ENCODE results near the gene TBCD.

The TBCD gene

GRCh38 chr17:82927661-82928601 is 176.1 kb downstream of the TBCD start:
- DNase-seq = no peak

DNA sequence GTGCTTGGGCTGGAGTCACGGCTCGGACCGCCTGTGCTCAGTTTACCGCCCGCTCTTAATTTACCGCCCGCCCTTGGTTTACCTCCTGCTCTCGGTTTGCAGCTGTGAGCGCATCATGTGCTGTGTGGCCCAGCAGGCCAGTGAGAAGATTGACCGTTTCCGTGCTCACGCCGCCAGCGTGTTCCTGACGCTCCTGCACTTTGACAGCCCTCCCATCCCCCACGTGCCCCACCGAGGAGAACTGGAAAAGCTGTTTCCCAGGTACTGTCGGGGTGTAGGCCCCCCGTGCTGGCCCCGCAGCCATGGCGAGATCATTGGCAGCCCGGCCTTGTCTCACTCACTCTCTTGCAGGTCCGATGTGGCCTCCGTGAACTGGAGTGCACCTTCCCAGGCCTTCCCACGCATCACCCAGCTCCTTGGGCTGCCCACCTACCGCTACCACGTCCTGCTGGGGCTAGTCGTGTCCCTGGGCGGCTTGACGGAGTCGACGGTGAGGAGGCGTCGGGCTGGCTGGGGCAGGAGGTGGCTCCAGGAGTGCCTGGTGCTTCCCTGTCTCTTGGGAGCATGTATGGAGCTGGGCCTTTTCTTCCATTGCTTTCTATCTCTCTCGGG is 177.3 kb downstream of the TBCD start:
- DNase-seq = no peak

DNA sequence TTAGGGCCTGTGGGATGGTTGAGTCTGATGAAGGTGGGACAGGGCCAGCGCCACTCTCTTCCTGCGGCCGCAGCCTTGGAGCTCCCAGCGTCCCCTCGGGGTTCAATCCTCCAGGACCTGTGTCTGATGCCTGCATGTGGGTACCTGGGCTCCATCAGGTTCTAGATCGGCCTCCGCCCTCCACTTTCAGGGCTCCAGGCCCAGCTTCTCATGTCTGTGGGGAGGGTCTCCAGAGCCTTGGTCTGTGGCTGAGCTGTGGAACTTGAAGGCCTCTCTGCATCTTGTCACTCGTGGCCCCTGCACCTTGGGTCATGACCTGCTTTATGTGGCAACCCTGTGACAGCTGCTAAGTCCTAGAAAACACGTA is 177.8 kb downstream of the TBCD start:
- no peak for DNase-seq

DNA sequence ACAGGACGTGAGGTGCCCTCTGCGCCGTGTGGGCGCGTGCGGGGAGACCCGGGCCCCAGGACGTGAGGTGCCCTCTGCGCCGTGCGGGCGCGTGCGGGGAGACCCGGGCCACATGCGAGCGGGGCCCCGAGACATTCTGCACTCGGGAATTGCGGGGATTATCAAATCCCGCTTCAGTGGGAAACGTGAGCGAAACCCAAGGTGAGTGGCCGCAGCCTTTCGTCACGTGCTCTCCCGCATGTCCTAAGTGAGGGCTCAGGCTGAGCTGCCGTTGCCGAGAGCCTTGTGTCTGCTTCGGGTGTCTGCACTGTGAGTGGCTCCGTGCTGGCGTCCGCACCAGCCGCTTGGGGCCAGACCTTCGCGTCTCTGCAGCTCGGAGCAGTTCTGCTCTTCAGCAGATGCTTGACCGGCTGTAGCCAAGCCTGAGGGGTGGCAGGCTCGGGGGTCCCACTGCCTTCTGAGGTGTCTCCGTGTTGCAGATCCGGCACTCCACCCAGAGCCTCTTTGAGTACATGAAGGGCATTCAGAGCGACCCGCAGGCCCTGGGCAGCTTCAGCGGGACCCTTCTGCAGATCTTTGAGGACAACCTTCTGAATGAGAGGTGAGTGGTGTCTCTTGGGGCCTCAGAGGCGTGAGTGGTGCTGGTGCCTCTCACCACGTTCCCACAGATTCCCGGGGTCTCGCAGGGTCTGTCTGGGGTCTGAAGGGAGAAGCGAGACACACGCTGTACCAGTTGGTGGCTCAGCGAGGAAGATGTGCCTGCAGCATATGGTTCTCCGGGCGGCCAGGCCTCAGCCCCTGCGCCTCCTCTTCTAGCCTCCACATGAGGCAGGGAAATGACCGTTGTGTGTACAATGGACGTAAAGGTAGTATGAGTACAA is 178.4 kb downstream of the TBCD start:
- DNase-seq = no peak

DNA sequence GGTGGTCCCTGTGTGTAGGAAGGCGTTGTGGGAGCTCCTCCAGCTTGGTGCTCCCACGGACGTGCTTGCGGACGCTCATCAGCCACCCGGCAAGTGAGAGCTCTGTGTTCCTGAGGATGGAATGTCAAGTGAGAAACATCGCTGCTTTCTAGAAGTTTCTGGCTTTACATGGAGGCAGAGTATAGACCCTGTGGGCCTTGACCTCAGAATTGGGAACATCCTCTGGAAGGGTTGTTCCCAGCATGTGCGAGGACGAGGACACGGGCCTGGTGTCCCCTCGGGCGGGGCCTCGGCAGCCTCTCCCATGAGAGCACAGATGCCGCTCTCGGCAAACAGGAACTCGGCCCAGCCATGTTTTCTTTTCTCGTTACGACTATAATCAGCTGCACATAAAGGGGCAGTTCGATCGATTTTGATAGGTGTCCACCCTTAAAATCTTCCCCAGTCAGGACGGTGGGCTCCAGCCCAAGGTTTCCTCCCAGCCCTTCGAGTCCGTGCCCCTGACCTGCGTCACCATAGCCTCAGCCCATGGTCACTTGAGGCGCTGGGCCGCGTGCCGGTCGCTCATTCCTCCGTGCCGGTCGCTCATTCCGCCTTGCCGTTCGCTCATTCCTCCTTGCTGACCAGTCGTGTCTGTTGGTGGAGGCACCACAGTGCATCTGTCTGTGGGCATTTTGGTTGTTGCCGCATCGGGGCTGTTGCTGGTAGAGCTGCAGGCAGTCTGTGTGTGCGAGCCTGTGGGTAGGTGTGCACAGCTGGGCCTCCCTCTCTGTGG is 179.2 kb downstream of the TBCD start:
- DNase-seq = no peak

DNA sequence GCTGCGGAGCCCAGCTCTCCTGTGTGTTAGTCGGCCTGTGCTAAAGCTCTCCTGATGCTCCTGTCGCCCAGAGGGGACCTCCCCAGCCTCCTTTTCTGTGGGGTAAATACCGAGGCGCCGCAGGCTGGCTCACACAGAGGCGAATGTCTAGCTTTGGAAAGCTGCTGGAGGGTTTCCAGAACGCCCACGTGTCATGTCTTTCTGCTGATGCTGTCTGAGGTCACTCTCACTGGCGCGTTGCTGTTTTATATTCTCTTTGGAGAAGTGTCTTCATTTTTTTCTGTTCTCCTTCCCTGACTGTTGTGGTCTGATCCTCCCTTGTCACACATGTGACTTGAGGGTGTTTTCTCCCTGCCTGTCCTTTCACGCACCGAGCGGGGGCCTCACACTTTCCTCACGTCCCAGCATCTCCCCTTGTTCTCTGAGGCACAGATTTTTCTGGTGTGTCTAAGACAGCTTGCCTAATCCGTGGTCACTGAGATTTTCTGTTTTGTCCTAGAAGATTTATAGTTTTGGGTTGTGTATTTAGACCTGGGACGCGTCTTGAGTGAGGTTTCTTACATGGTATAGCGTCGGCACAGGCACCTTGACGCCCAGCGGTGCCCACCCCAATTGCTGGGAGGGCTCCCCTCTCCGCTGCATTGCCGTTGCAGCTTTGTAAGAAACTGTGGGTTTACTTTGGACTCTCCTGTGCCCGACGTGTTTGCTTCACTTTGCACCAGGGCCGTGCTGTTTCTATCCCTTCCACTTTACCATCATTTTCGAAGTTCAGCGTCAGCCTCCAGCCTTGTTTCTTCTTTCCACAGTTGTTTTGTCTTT is 180.0 kb downstream of the TBCD start:
- DNase-seq = no peak

- no peak for DNase-seq
These were observed 180.8 kb downstream of the TBCD start for GRCh38 chr17:82932518-82933310.

GRCh38 chr17:82933911-82934310 is 182.0 kb downstream of the TBCD start:
- DNase-seq = no peak

DNA sequence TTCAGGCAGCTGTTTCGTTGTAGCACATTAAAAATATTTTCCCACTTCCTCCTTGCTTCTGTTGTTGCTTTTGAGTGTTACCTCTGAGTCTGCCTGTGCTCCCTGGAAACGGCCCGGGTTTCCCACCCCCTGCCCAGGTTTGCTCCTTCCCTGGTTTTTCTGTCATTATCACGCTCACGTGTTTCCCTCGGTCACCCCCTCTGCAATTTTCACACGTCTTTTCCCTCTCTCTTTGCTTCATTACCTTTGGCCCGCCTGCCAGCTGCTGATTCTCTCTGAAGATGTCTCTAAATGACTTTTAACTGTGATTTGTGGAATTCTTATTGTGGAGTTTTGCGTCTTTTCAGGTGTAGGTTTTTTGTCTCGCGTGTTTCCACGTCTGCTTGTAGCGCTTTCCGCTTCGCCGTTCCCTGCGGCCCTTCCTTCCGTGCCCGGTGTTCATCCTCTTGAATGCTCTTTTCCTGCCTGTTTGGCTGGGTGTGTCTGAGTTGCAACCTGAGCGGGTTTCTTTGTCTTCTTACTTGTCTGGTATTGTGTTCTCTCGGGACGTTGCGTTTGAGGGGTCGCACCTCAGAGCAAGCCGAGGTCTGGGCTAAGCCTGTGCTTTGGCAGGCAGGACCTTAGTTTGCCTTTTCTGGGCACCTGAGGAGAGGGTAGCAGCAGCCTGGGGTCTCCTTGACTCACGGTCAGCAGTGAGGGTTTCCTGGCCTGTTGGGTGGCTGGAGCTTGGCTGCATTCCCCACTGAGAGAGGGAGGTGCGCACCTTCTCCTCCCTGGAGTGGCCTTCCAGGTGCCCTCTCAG is 184.3 kb downstream of the TBCD start:
- DNase-seq = no peak

DNA sequence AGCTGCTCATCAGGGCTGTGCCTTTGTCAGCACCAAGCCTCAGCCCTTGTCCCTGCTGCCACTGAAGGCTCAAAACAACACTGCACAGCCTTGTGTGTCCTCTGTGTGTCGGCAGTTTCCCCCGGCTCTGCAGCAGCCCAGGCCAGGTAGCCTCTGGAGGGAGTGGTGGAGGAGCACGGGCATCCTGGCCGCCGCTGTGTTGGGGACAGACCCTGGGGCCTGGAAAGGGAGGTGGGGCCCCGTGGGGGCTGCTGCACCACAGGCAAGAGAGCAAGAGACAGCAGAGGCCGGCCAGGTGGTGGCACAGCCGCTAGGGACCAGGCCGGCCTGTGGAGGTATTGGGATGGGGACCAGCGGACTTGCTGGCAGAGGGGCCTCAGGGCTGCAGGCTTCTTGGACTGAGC is 184.9 kb downstream of the TBCD start:
- no peak for DNase-seq

GRCh38 chr17:82937411-82938371 is 185.8 kb downstream of the TBCD start:
- DNase-seq = no peak

DNA sequence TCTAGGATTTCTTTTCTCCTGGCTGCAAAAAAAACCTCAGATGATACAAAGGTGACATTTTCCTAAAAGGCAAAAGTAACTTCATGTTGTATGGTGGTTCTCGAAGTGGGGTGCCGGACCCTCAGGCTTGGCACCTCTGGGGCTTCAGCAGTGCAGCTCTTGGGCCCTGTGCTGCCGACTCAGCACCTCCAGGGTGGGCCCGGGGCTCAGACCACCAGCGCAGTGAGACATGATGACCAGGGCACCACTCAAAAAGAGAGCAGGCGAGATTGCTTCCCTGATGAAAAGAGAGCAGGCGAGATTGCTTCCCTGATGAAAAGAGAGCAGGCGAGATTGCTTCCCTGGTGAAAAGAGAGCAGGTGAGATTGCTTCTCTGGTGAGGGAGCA is 186.6 kb downstream of the TBCD start:
- DNase-seq = no peak

GRCh38 chr17:82938873-82939620 is 187.2 kb downstream of the TBCD start:
- no peak for DNase-seq

DNA sequence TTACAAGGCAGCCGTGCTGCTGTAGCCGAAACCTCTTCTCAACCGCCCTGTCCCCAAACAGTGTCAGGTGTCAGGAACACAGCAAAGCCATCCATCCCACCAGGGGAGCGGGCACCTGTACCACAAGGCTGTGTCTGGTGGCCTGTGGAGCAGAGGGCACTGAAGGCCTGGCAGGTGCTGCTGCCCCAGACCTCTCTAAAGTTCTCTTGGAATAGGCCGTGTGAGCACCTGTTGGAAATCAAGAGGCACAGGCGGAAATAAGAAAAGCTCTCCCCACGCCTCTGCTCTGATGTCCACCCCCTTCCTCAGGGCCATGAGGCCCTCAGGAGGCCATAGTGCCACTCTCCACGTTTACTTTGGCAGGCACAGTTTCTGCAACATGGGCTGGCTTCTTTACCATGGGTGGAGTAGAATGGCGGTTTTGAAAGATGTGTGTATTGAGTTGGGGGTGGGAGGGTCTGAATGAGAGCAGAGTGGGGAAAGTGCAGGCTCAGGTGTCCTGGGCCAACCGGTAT is 187.8 kb downstream of the TBCD start:
- no peak for DNase-seq

- no peak for DNase-seq
These were observed 188.6 kb downstream of the TBCD start for GRCh38 chr17:82940226-82941020.

- no peak for DNase-seq
These were observed 189.4 kb downstream of the TBCD start for GRCh38 chr17:82941021-82942001.

Data from stimulated activated CD4-positive, alpha-beta T cell treated with anti-CD3 and anti-CD28 coated beads, Interleukin-4, amount 100 ng/mL, for 1 hour (primary cell).